Hematopoietic multipotent progenitor cell (in vitro differentiated cells): Measurements from ENCODE around the gene KLHL29. TPM values are rescaled to one million over a fixed set of nuclear protein-coding genes. Genes with fewer than 3 reads are reported as not detected.
A peak's percentile ranks its signal among the peaks of the same experiment; 100 is the strongest.
"Not testable (repeated sequence)": the region's sequence is repeated elsewhere in the genome, so short reads cannot be mapped to it uniquely, and the experiment has no call there.

ENCODE experiments used
- DNase-seq, 3 donors: peaks; one replicate each; pipeline ENCODE4 v3.0.0-alpha.2; 2011 to 2015; ENCODE audit warnings: low read depth in 2 of 3, low spot score in 2 of 3
- total RNA-seq: library from RNA; depleted of rRNA; stranded (reverse); fragments of >200 nt; gene quantifications from one replicate; pipeline ENCODE4 v1.2.3, GENCODE V29; 2012

The KLHL29 gene
- total RNA-seq, 1 donor = under 0.01 TPM

DNA sequence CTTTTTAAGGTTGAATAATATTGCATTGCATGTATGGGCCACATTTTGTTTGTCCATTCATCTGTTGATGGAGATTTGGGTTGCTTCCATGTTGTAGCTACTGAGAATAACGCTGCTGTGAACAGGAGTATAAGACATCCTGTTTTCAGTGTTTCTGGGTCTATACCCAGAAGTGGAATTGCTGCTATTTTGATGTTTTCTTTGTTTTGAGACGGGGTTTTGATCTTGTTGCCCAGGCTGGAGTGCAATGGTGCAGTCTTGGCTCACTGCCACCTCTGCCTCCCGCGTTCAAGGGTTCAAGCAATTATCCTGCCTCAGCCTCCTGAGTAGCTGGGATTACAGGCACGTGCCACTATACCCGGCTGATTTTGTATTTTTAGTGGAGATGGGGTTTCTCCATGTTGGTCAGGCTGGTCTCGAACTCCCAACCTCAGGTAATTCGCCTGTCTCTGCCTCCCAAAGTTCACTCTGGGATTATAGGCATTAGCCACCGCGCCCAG is 6.3 kb downstream of the KLHL29 start:
- not testable (repeated sequence) for DNase-seq

DNA sequence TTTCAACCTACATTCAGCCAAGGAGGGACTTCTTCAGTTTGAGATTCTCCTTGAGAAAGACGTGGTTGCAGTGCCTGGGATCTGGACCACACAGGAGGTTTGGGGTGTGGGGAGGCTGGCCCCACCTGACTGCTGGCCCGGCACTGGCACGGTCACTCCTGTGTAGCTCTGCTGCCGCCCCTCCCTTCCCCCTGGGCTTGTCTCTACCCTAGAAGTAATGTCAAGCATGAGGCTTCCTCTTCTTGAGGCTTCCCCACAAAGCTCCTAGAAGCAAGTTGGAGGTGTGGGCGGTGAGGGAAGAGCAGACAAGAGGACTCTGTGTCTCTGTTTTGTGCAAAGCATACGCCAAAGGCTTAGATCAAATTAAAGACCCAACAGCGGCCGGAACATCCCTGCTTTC is 8.7 kb downstream of the KLHL29 start:
- DNase-seq = no peak

DNA sequence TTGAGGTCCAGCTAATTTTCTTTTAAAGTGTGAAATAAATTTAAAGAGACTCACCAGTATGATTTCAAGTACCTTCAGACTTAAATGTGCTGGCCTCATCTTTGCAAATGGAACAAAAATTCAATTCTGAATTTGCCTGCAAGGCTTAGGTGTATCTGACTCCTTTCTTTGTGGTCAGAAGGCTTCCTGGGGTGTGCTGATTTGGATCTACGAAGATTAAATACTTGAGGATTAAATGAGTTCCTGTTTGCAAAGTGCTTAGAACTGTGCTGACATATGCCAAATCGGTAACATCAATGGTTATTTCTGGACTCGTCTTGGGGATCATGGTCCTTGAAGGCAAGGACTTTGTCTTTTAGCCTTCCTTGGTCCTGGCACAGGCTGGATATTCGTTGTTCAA is 9.7 kb downstream of the KLHL29 start:
- DNase-seq = no peak

GRCh38 chr2:23397478-23397877 is 12.5 kb downstream of the KLHL29 start:
- no peak for DNase-seq

GRCh38 chr2:23399674-23400261 is 14.8 kb downstream of the KLHL29 start:
- no peak for DNase-seq

- no peak for DNase-seq
Measured at GRCh38 chr2:23400703-23401102, 15.7 kb downstream of the KLHL29 start.

GRCh38 chr2:23401427-23402204 is 16.6 kb downstream of the KLHL29 start:
- no peak for DNase-seq

DNA sequence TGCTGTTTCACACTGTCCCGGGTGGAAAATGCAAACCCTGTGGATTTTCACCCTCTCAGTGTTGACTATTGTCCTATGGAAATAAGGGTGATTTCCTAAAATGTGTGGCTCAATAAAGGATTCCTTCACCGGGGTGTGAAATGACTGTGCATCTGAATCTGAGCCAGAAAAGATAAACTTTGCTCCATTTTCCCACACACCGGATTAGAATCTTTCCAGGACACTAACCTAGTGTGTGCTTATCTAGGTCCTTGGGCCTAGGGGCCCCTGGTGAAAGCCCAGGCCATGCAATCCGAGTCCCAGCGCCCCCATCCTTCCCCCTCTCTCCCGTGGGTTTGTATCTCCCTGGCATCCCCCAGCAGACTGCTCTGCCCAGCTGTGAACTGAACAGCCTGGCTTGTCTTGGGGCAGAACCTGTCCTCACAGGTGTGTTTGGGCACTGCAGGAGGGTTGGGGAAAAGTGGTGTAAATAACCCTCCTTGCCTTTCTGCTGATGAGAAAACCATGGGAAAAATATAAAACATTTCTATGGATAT is 17.3 kb downstream of the KLHL29 start:
- no peak for DNase-seq

DNA sequence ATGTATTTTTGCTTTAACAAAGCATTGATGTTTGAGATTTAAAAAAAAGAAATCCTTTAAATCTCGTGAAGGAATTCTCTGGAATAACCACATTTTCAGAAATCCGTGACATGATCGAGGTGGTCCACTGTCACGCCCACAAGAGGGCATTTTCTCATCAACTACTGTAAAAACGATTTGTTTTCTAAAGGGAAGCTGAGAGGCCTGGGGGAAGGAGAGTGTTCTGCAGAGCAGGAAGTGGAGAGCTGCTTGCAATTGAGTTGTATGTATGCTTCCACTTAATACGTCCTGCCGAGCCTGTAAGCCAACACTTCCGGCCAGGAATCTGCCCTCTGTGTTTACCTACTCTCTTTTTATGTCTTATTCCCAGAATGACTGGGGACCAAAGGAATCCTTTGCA is 19.4 kb downstream of the KLHL29 start:
- peak in 2 of 3 donors; percentile 36 to 50 for DNase-seq

- DNase-seq = no peak
Measured at GRCh38 chr2:23409248-23409647, 24.3 kb downstream of the KLHL29 start.

DNA sequence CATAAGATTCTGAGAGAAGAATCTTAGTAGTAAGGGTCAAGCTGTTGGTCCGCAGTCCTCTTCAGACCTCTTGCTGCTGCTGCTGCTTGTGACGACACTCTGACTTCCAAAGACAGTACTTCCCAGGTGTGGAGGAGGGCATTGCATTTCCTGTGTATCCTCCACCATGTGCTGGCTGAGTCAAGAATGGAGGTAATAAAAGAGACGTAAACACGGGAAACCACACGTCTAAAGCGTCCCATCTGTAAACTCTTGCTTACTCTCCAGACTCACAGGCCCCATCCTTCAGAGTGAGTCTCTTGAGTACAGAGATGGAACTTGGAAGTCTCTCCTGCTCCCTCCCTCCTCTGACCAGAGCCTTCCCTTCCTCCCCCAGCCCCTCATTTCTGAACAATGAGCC is 25.6 kb downstream of the KLHL29 start:
- DNase-seq = no peak

- no peak for DNase-seq
Measured at GRCh38 chr2:23411752-23412431, 26.9 kb downstream of the KLHL29 start.

DNA sequence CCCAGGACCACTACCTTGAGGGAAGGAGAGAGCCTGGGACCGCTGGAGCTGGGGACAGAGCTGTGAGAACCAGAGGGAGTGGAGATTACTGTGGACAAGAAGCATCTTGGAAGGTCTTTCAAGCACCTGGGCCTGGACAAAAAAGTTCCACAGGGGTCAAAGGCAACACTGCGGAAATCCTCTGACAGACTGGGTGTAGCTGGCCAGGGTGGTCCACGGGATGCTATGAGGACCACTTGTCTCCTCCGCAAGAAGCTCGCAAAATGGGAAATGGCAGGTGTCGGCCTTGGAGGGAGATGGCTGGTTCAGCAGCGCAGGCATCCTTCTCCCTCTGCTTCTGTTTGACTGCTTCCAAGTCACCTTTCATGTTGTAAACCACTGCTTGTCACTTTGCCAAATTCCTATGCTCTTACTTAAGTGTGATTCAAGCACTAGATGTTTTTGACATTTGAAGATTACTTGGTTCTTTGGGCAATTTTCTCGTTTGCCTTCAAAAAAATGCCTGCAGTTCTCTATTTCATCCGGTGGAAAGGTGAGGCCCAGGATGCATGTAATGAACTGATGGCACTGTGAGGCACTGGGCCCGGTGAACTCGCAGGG is 27.7 kb downstream of the KLHL29 start:
- DNase-seq = no peak

DNA sequence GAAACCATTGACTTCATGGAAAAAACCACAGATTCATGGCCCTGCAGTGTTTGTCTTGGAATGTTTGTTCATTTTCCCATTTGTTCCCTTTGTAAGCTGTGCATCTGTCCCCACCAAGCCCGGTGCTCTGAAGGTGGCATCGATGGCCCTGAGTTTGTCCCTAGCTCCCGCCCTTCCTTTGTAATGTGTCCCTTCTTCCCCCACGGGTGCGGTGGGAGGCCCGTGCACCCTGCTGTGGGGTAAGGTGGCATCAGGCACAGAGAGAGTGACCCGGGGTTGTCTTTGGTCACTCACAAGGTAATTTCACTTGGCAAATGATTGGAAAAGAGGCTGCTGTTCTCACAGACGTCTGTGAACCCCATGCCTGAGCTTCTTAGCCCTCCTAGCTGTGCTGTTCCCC is 28.7 kb downstream of the KLHL29 start:
- DNase-seq = no peak

- no peak for DNase-seq
Measured at GRCh38 chr2:23414106-23414505, 29.1 kb downstream of the KLHL29 start.

- no peak for DNase-seq
Measured at GRCh38 chr2:23414871-23415270, 29.9 kb downstream of the KLHL29 start.

DNA sequence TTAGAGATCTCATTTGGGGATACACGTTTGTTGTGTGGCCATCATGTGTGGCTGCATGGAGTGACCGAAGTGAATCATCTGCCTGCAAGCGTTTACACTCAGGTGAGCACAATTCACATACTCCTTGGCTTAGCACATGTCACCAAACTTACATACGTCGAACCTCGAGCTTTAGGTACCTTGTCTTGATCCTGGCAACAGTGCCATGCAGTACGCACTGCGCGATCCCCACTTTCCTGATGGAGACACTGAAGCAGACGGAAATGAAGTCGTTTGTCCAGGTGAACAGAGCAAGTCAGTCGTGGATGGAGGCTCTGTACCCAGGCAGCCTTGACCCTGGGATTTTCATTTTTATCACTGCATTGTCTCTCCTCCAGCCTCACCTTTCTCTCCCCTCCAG is 32.3 kb downstream of the KLHL29 start:
- DNase-seq = no peak

GRCh38 chr2:23418056-23418455 is 33.1 kb downstream of the KLHL29 start:
- DNase-seq = no peak

DNA sequence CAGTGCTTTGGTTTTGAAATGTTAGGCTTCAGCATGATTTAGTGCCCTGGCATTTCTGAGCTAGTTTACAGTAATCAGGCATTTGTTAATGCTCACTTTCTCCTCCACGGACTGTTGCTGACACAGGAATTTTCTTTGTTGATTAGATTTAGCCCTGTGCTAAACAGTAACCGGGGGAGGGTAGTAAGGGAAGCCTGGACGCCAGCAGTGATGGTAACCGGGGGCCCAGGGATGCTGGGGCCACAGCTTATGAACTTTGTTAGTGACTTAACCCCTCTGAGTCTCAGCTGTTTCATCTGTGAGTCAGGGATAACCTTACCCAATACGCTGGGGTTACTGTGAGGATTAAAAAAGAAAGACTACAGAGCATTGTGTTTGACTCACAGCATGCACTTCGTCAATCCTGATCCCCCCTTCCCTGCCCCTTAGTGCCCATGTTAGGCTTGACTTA is 33.5 kb downstream of the KLHL29 start:
- no peak for DNase-seq

DNA sequence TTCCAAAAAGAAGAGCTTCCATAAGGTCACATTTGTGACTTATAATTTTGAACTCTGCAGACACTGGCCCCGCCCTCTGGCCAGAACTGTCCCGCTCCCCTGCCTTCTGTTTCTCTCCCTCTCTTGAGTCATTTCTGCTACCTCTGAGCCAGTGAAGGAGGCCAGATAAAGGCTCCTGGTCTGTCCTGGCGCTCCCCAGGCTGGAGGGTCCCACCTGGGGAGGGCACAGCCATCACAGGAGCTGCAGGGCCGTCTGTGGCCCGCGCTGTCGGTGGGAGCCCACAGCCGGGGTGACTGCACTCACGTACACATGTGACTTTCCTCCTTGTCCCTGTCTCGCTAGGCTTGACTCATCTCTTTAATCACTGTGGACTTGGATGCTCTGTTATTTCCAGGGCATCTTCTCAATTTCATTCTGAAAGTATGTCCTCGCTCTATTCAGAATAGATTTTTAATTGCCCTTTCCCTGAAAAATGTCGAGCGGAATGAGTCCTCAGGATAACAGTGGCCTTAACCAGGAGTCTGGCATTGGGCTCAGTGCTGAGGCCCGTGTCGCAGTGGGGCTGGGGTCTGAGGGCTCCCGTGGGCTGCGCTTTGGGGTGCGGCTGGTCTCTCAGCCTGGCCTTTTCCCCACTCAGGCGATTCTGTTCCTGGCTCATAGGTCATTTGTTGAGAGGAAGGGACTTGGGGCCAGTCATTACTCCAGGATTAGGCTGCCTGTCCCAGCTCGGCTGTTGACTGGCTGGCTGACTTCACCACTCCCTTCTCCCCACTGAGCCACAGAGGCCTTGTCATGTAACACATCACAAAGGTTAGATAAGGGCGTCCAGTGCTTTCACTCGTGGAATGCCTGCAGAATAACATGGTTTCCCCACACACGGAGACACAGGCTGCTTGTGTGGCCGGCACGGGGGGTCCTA is 34.5 kb downstream of the KLHL29 start:
- no peak for DNase-seq
